WTC11 (cell line): Measurements from ENCODE around the gene DPYSL5. TPM values are rescaled to one million over a fixed set of nuclear protein-coding genes. Genes with fewer than 3 reads are reported as not detected.

Source experiments
- ATAC-seq: fragments of 200-7000 bp; cut with Tn5 transposase; 2 replicates; pipeline ENCODE4 v1.10.0; 2021; ENCODE audit warnings: mild to moderate bottlenecking, moderate library complexity
- CTCF ChIA-PET: fragments of 300-600 bp; sonication (Branson Sonifier 250); formaldehyde crosslinking; loops from one replicate; lab custom pipeline; 2021; ENCODE audit warnings: antibody characterized with exemption; lab: Charles Lee
- POLR2A ChIA-PET: fragments of 350-600 bp; sonication (Branson Sonifier 250); formaldehyde crosslinking; loops from one replicate; lab custom pipeline; 2021; ENCODE audit warnings: antibody characterized with exemption; lab: Charles Lee
- DNase-seq: peaks from one replicate; pipeline ENCODE4 v3.0.0; 2021; ENCODE audit warnings: low spot score
- H3K27ac Mint-ChIP-seq: 2 replicates; pipeline ENCODE4 v1.8.0; 2021; ENCODE audit warnings: mixed read lengths
- H3K27me3 Mint-ChIP-seq: 2 replicates; pipeline ENCODE4 v1.8.0; 2021; ENCODE audit warnings: low read depth, mild to moderate bottlenecking, moderate library complexity, mixed read lengths
- H3K36me3 Mint-ChIP-seq: 2 replicates; pipeline ENCODE4 v1.8.0; 2021; ENCODE audit warnings: mixed read lengths
- H3K4me1 Mint-ChIP-seq: 2 replicates; pipeline ENCODE4 v1.8.0; 2022; ENCODE audit warnings: mixed read lengths
- H3K4me3 Mint-ChIP-seq: 2 replicates; pipeline ENCODE4 v1.8.0; 2021; ENCODE audit warnings: mild to moderate bottlenecking, moderate library complexity, mixed read lengths
- H3K9me3 Mint-ChIP-seq: 2 replicates; pipeline ENCODE4 v1.8.0; 2021; ENCODE audit warnings: mixed read lengths
- CBFB ChIP-seq: sonication (generic); formaldehyde crosslinking; IDR thresholded peaks from 2 replicates; pipeline ENCODE4 v1.8.1; 2022; ENCODE audit warnings: mild to moderate bottlenecking, low read depth, missing genetic modification reagents
- CREB1 ChIP-seq: sonication (generic); formaldehyde crosslinking; IDR thresholded peaks from 2 replicates; pipeline ENCODE4 v1.8.0; 2023; ENCODE audit warnings: mild to moderate bottlenecking, missing genetic modification reagents
- CREM ChIP-seq: sonication (generic); formaldehyde crosslinking; IDR thresholded peaks from 2 replicates; pipeline ENCODE4 v1.8.1; 2022; ENCODE audit warnings: mild to moderate bottlenecking, missing genetic modification reagents, moderate library complexity
- ELF4 ChIP-seq: sonication (generic); formaldehyde crosslinking; IDR thresholded peaks from 2 replicates; pipeline ENCODE4 v1.8.1; 2022; ENCODE audit warnings: low read depth, mild to moderate bottlenecking, moderate library complexity, missing genetic modification reagents
- GABPB1 ChIP-seq: sonication (generic); formaldehyde crosslinking; IDR thresholded peaks from 2 replicates; pipeline ENCODE4 v1.8.1; 2023; ENCODE audit warnings: mild to moderate bottlenecking, missing genetic modification reagents
- MXD4 ChIP-seq: fragments of 250-450 bp; sonication (Bioruptor Pico); IDR thresholded peaks from 2 replicates; pipeline ENCODE4 v1.8.0; 2021; ENCODE audit warnings: mild to moderate bottlenecking, moderate library complexity, borderline replicate concordance
- MYBL2 ChIP-seq: sonication (generic); formaldehyde crosslinking; IDR thresholded peaks from 2 replicates; pipeline ENCODE4 v1.8.1; 2023; ENCODE audit warnings: mild to moderate bottlenecking, moderate library complexity, missing genetic modification reagents
- NR3C1 ChIP-seq: sonication (generic); formaldehyde crosslinking; conservative IDR thresholded peaks from 2 replicates; pipeline ENCODE4 v1.8.1; 2023; ENCODE audit warnings: low read depth, mild to moderate bottlenecking, missing genetic modification reagents
- RORB ChIP-seq: fragments of 250-450 bp; sonication (Bioruptor Pico); IDR thresholded peaks from 2 replicates; pipeline ENCODE4 v1.9.0; 2021; ENCODE audit warnings: mild to moderate bottlenecking
- ZNF121 ChIP-seq: sonication (generic); formaldehyde crosslinking; IDR thresholded peaks from 2 replicates; pipeline ENCODE4 v1.8.0; 2023; ENCODE audit warnings: missing genetic modification reagents
- ZNF232 ChIP-seq: sonication (generic); formaldehyde crosslinking; IDR thresholded peaks from 2 replicates; pipeline ENCODE4 v1.8.0; 2022; ENCODE audit warnings: mild to moderate bottlenecking, missing genetic modification reagents
- ZNF416 ChIP-seq: fragments of 250-450 bp; sonication (Bioruptor Pico); IDR thresholded peaks from 2 replicates; pipeline ENCODE4 v1.9.0; 2021; ENCODE audit warnings: mild to moderate bottlenecking, inconsistent platforms
- ZNF423 ChIP-seq: fragments of 250-450 bp; sonication (Bioruptor Pico); IDR thresholded peaks from 2 replicates; pipeline ENCODE4 v2.1.2; 2022; ENCODE audit warnings: mild to moderate bottlenecking, moderate library complexity
- total RNA-seq: library from RNA; stranded (reverse); gene quantifications from 3 replicates; pipeline ENCODE4 v1.2.3, GENCODE V29; 2021
- TF ChIP-seq, protein P1 (sequence below): sonication (generic); formaldehyde crosslinking; IDR thresholded peaks from 2 replicates; pipeline ENCODE4 v1.8.0; 2022; ENCODE audit warnings: mild to moderate bottlenecking, missing genetic modification reagents
- TF ChIP-seq, protein P2 (sequence below): fragments of 250-450 bp; sonication (Bioruptor Pico); IDR thresholded peaks from 2 replicates; pipeline ENCODE4 v1.9.0; 2021; ENCODE audit warnings: mild to moderate bottlenecking
- TF ChIP-seq, protein P3 (sequence below): sonication (generic); formaldehyde crosslinking; conservative IDR thresholded peaks from 2 replicates; pipeline ENCODE4 v1.8.1; 2022; ENCODE audit warnings: mild to moderate bottlenecking, missing genetic modification reagents
- TF ChIP-seq, protein P4 (sequence below): sonication (generic); formaldehyde crosslinking; conservative IDR thresholded peaks from 2 replicates; pipeline ENCODE4 v1.8.1; 2023; ENCODE audit warnings: mild to moderate bottlenecking, low read depth, missing genetic modification reagents, moderate library complexity
- TF ChIP-seq, protein P5 (sequence below): sonication (generic); formaldehyde crosslinking; IDR thresholded peaks from 2 replicates; pipeline ENCODE4 v1.8.1; 2023; ENCODE audit warnings: mild to moderate bottlenecking, moderate library complexity, missing genetic modification reagents
- TF ChIP-seq, protein P6 (sequence below): fragments of 250-450 bp; sonication (Bioruptor Pico); conservative IDR thresholded peaks from 2 replicates; pipeline ENCODE4 v1.9.0; 2021; ENCODE audit warnings: mild to moderate bottlenecking

DPYSL5 gene
- total RNA-seq, 1 experiment from 2014 or later: 12.1 TPM

DNA sequence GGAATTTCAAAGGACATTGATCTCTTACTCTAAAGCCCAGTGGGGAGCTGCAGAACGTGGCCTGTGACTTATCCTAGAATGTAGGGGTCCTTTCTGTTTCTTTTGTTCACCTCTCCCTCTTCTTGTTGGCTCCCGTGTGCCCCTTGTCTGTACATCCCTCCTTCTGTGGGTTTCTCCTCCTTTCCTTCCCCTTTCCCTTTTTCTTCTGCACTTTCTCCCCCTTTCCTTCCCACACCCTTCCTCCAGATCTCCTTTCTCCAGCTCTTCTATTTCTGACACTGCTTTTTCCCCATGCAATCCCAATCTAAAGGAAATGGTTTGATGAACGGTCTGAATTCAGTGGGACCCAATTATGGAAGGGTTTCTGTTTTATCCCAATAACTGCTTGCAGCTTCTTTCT lies 87.1 kb downstream of the DPYSL5 start (continued):
- TF ChIP-seq, protein P1, sequence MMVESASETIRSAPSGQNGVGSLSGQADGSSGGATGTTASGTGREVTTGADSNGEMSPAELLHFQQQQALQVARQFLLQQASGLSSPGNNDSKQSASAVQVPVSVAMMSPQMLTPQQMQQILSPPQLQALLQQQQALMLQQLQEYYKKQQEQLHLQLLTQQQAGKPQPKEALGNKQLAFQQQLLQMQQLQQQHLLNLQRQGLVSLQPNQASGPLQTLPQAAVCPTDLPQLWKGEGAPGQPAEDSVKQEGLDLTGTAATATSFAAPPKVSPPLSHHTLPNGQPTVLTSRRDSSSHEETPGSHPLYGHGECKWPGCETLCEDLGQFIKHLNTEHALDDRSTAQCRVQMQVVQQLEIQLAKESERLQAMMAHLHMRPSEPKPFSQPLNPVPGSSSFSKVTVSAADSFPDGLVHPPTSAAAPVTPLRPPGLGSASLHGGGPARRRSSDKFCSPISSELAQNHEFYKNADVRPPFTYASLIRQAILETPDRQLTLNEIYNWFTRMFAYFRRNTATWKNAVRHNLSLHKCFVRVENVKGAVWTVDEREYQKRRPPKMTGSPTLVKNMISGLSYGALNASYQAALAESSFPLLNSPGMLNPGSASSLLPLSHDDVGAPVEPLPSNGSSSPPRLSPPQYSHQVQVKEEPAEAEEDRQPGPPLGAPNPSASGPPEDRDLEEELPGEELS (CRISPR knock-in tag): no peak
- TF ChIP-seq, protein P2, sequence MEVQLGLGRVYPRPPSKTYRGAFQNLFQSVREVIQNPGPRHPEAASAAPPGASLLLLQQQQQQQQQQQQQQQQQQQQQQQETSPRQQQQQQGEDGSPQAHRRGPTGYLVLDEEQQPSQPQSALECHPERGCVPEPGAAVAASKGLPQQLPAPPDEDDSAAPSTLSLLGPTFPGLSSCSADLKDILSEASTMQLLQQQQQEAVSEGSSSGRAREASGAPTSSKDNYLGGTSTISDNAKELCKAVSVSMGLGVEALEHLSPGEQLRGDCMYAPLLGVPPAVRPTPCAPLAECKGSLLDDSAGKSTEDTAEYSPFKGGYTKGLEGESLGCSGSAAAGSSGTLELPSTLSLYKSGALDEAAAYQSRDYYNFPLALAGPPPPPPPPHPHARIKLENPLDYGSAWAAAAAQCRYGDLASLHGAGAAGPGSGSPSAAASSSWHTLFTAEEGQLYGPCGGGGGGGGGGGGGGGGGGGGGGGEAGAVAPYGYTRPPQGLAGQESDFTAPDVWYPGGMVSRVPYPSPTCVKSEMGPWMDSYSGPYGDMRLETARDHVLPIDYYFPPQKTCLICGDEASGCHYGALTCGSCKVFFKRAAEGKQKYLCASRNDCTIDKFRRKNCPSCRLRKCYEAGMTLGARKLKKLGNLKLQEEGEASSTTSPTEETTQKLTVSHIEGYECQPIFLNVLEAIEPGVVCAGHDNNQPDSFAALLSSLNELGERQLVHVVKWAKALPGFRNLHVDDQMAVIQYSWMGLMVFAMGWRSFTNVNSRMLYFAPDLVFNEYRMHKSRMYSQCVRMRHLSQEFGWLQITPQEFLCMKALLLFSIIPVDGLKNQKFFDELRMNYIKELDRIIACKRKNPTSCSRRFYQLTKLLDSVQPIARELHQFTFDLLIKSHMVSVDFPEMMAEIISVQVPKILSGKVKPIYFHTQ (CRISPR knock-in tag): no peak
- TF ChIP-seq CREM (CRISPR knock-in tag) (no peak), RORB (CRISPR knock-in tag) (no peak)

DNA sequence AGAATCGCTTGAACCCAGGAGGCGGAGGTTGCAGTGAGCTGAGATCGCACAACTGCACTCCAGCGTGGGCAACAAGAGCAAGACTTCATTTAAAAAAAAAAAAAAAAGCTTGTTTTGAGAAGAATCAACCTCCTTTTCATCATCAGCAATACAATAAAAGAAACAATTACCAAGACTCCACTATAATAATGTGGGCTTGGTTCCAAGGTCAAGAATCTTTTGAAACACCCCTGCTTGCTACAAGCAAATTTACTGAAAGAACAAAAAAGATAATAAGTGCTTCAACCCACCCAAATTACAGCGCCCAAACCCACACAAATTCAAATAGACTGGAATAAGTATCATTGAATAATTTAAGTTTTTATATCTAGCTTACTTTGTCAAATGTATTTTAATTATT lies 88.9 kb downstream of the DPYSL5 start:
- TF ChIP-seq, protein P3, sequence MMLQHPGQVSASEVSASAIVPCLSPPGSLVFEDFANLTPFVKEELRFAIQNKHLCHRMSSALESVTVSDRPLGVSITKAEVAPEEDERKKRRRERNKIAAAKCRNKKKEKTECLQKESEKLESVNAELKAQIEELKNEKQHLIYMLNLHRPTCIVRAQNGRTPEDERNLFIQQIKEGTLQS: no peak
- TF ChIP-seq CREB1 (CRISPR knock-in tag): no peak
- TF ChIP-seq, protein P4, sequence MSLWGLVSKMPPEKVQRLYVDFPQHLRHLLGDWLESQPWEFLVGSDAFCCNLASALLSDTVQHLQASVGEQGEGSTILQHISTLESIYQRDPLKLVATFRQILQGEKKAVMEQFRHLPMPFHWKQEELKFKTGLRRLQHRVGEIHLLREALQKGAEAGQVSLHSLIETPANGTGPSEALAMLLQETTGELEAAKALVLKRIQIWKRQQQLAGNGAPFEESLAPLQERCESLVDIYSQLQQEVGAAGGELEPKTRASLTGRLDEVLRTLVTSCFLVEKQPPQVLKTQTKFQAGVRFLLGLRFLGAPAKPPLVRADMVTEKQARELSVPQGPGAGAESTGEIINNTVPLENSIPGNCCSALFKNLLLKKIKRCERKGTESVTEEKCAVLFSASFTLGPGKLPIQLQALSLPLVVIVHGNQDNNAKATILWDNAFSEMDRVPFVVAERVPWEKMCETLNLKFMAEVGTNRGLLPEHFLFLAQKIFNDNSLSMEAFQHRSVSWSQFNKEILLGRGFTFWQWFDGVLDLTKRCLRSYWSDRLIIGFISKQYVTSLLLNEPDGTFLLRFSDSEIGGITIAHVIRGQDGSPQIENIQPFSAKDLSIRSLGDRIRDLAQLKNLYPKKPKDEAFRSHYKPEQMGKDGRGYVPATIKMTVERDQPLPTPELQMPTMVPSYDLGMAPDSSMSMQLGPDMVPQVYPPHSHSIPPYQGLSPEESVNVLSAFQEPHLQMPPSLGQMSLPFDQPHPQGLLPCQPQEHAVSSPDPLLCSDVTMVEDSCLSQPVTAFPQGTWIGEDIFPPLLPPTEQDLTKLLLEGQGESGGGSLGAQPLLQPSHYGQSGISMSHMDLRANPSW (CRISPR knock-in tag): no peak
- TF ChIP-seq, protein P5, sequence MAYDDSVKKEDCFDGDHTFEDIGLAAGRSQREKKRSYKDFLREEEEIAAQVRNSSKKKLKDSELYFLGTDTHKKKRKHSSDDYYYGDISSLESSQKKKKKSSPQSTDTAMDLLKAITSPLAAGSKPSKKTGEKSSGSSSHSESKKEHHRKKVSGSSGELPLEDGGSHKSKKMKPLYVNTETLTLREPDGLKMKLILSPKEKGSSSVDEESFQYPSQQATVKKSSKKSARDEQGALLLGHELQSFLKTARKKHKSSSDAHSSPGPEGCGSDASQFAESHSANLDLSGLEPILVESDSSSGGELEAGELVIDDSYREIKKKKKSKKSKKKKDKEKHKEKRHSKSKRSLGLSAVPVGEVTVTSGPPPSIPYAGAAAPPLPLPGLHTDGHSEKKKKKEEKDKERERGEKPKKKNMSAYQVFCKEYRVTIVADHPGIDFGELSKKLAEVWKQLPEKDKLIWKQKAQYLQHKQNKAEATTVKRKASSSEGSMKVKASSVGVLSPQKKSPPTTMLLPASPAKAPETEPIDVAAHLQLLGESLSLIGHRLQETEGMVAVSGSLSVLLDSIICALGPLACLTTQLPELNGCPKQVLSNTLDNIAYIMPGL: no peak
- TF ChIP-seq CBFB (CRISPR knock-in tag): no peak
- no peak for TF ChIP-seq ZNF121
- TF ChIP-seq ZNF416: no peak
- TF ChIP-seq, protein P6, sequence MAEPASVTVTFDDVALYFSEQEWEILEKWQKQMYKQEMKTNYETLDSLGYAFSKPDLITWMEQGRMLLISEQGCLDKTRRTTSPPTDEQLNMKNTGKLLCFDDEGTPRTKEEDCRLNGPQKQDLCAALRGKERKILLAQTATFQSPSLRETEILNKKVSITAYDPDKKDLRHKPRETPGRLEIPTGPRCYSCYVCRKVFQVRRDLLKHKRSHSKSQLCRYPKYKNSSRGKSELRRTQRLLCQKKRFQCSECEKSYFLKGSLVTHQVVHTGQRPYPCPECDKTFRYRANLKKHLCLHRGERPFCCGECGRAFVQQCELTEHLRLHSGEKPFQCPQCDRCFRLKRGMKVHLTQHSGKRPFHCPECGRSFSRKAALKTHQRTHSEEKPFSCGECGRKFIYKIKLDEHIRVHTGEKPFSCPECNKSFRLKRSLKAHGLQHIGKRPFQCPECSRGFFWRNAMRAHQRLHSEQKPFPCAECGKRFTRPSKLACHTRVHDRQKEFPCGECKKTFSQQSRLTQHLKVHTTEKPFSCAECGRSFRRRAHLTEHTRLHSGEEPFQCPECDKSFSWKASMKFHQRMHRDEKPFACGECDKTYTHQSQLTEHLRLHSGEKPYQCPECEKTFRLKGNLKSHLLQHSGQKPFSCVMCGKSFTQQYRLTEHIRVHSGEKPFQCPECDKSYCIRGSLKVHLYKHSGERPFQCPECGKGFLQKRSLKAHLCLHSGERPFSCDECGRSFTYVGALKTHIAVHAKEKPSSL: no peak
- TF ChIP-seq MYBL2 (CRISPR knock-in tag): no peak
- no peak for TF ChIP-seq MXD4
- TF ChIP-seq GABPB1 (CRISPR knock-in tag): no peak
- no peak for TF ChIP-seq ELF4 (CRISPR knock-in tag)
- no peak for TF ChIP-seq NR3C1 (CRISPR knock-in tag)
- TF ChIP-seq ZNF232: no peak
- no peak for TF ChIP-seq ZNF423 (CRISPR knock-in tag)
- Mint-ChIP-seq H3K9me3 (no peaks in the 10 kb centered on the region), H3K36me3 (no peaks in the 10 kb centered on the region), H3K27ac (no peak overlapping the region), H3K4me1 (peaks cover 3% of the 10 kb centered on the region; the same call in 1 of the 2 replicates), H3K4me3 (no peak overlapping the region), H3K27me3 (no peaks in the 10 kb centered on the region)
- ChIA-PET POLR2A (no interaction called here), CTCF (interaction anchor here (2.2 to 11.9 kb wide), 2 partner anchors 14 to 89 kb away, joined by 6 to 315 read pairs; partner anchors contain the start of gene DPYSL5)
- DNase-seq: no peak
- ATAC-seq: no peak
